HepG2 (cell line): ENCODE measurements around the gene CTSA. TPM values are rescaled to one million over a fixed set of nuclear protein-coding genes. Genes with fewer than 3 reads are reported as not detected.

Experiments used
- CEBPG ChIP-seq: IDR thresholded peaks from 2 replicates; pipeline ENCODE4 v1.6.1; 2016
- ESRRA ChIP-seq: sonication (generic); formaldehyde crosslinking; IDR thresholded peaks from 2 replicates; pipeline ENCODE4 v1.5.1; 2020; ENCODE audit warnings: mild to moderate bottlenecking, low read depth, missing genetic modification reagents
- GTF3A ChIP-seq: sonication (generic); formaldehyde crosslinking; conservative IDR thresholded peaks from 2 replicates; pipeline ENCODE4 v1.4.0; 2020; ENCODE audit warnings: mild to moderate bottlenecking, missing genetic modification reagents
- HDAC6 ChIP-seq: fragments of 200-600 bp; sonication (generic); IDR thresholded peaks from 2 replicates; pipeline ENCODE4 v1.7.0; 2017; ENCODE audit warnings: mild to moderate bottlenecking, antibody characterized with exemption, low read length, low read depth
- HOXA9 ChIP-seq: sonication (generic); formaldehyde crosslinking; IDR thresholded peaks from 2 replicates; pipeline ENCODE4 v1.8.1; 2022; ENCODE audit warnings: missing genetic modification reagents, mild to moderate bottlenecking, moderate library complexity, borderline replicate concordance
- KDM1A ChIP-seq: IDR thresholded peaks from 2 replicates; pipeline ENCODE4 v1.6.1; 2016; ENCODE audit warnings: missing compliant biosample characterization
- KDM2A ChIP-seq: sonication (generic); formaldehyde crosslinking; IDR thresholded peaks from 2 replicates; pipeline ENCODE4 v1.4.0; 2020; ENCODE audit warnings: low read depth, missing genetic modification reagents, borderline replicate concordance
- KDM3A ChIP-seq: IDR thresholded peaks from 2 replicates; pipeline ENCODE4 v1.6.1; 2018; ENCODE audit warnings: low read depth, missing compliant biosample characterization
- MAFF ChIP-seq: IDR thresholded peaks from 2 replicates; pipeline ENCODE4 v1.6.1; 2011; ENCODE audit warnings: low read depth, low read length, improper control_type of control experiment
- NKX3-1 ChIP-seq: sonication (generic); formaldehyde crosslinking; IDR thresholded peaks from 2 replicates; pipeline ENCODE4 v1.5.0; 2020; ENCODE audit warnings: missing genetic modification reagents
- PHF20 ChIP-seq: sonication (generic); formaldehyde crosslinking; IDR thresholded peaks from 2 replicates; pipeline ENCODE4 v1.5.0; 2020; ENCODE audit warnings: mild to moderate bottlenecking, missing genetic modification reagents
- SIN3B ChIP-seq: fragments of 150-350 bp; IDR thresholded peaks from 2 replicates; pipeline ENCODE4 v1.6.1; 2014; ENCODE audit warnings: low read length
- SKI ChIP-seq: fragments of 450-650 bp; IDR thresholded peaks from one replicate; pipeline ENCODE4 v1.6.1; 2018; ENCODE audit warnings: mild to moderate bottlenecking; ENCODE audit not compliant: partially characterized antibody
- ZNF343 ChIP-seq: sonication (generic); formaldehyde crosslinking; IDR thresholded peaks from 2 replicates; pipeline ENCODE4 v1.4.0; 2020; ENCODE audit warnings: mild to moderate bottlenecking, missing genetic modification reagents
- ZNF556 ChIP-seq: sonication (generic); formaldehyde crosslinking; IDR thresholded peaks from 2 replicates; pipeline ENCODE4 v1.4.0; 2020; ENCODE audit warnings: mild to moderate bottlenecking, missing genetic modification reagents, borderline replicate concordance
- ZNF609 ChIP-seq: sonication (generic); formaldehyde crosslinking; IDR thresholded peaks from 2 replicates; pipeline ENCODE4 v1.4.0; 2020; ENCODE audit warnings: mild to moderate bottlenecking, missing genetic modification reagents, borderline replicate concordance
- ZNF773 ChIP-seq: sonication (generic); formaldehyde crosslinking; IDR thresholded peaks from 2 replicates; pipeline ENCODE4 v1.4.0; 2020; ENCODE audit warnings: missing genetic modification reagents, borderline replicate concordance
- ZSCAN30 ChIP-seq: sonication (generic); formaldehyde crosslinking; IDR thresholded peaks from 2 replicates; pipeline ENCODE4 v1.5.0; 2020; ENCODE audit warnings: mild to moderate bottlenecking, missing genetic modification reagents
- polyA plus RNA-seq, 8 experiments: library from polyadenylated mRNA; depleted of rRNA in 3 of 8; stranded (reverse) in 7 of 8; unstranded in 1 of 8; fragments of >200 nt; fragmentation: Illumina TruSeq in 4 of 8; extraction: Trizol in 4 of 8; gene quantifications; 2 replicates each; pipeline versions ENCODE4 v1.2.1 to v1.2.3, GENCODE V29; 2011 to 2016; ENCODE audit warnings: low read depth in 4 of 8, missing spikeins in 1 of 8, mixed read lengths in 1 of 8; ENCODE audit not compliant: insufficient read depth in 1 of 8
- total RNA-seq, 5 experiments: library from RNA; depleted of rRNA; stranded (reverse); fragments of >200 nt; fragmentation: Illumina TruSeq; extraction: Trizol; gene quantifications; 2 replicates each; pipeline ENCODE4 v1.2.3, GENCODE V29; 2016; ENCODE audit warnings: low read depth in 1 of 5
- TF ChIP-seq, protein P1 (sequence below): sonication (generic); IDR thresholded peaks from 2 replicates; pipeline ENCODE4 v1.6.1; 2016; ENCODE audit warnings: low read depth, borderline replicate concordance
- TF ChIP-seq, protein P2 (sequence below): sonication (generic); formaldehyde crosslinking; IDR thresholded peaks from 2 replicates; pipeline ENCODE4 v1.4.0; 2020; ENCODE audit warnings: missing genetic modification reagents, borderline replicate concordance
- TF ChIP-seq, protein P3 (sequence below): sonication (generic); formaldehyde crosslinking; IDR thresholded peaks from 2 replicates; pipeline ENCODE4 v1.4.0; 2020; ENCODE audit warnings: mild to moderate bottlenecking, low read depth, missing genetic modification reagents

CTSA gene
- total and polyA plus RNA-seq, 2 of the 13 experiments (the other 11 are each of a cell fraction or from before 2014, with no cell fraction given), result 202 to 231 TPM

DNA sequence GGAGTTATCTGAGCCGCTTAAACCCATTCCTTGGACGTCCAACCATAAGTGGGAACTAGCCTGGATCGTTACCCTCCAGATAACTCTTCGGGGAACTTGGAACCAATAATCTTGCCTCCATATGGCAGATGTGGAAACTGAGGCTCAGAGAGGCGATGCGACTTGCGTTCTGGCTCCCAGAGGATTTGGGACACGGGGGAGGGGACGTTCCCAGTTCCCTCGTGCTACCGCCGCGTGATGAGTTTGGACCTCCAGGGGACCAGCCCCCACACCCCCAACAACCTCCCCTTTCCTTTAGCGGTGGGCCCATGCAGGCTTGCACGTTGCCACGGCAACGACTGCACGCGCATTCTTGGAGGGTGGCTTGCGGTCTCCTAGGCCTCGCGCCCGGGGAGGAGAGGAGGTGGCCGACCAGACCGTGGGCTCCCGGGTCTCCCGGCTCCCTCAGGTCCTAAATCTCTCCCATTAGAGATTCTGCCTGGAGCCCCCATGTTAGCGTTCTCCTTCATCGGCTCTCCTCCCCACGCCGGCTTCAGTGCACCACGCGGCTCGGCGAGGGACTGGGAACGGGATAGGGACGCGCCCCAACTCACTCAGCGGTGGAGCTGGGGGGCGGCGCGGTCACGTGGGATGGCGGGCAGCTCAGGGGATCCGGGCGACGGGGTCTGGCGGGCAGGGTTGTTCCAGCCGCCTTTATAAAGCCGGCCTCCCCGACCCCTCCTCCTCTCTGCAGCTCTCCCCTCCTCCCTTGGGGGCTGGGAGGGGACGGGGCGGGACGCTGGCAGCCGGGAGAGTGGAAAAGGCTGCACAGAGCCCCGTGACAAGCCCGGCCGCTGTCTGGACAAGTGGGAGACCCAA, 20.6 kb downstream of the CTSA start, which contains the start of gene PLTP (continued):
- TF ChIP-seq ZNF609 (CRISPR knock-in tag) (0 out of 2 replicates have a peak, but pooled peaks have one; percentile 42), ESRRA (no peak), CEBPG (CRISPR knock-in tag) (no peak), GTF3A (CRISPR knock-in tag) (0 out of 2 replicates have a peak, but pooled peaks have one; percentile 78), SIN3B (no peak), ZNF556 (CRISPR knock-in tag) (peak; percentile 87), KDM3A (CRISPR knock-in tag) (no peak), SKI (no peak), KDM1A (CRISPR knock-in tag) (no peak), ZNF343 (peak; percentile 53; the same call in 1 of the 2 replicates), HDAC6 (no peak), KDM2A (CRISPR knock-in tag) (peak; percentile 66; the same call in 1 of the 2 replicates), PHF20 (CRISPR knock-in tag) (no peak), ZSCAN30 (CRISPR knock-in tag) (no peak), HOXA9 (no peak), ZNF773 (CRISPR knock-in tag) (no peak), MAFF (no peak), NKX3-1 (CRISPR knock-in tag) (no peak)
- TF ChIP-seq, protein P1, sequence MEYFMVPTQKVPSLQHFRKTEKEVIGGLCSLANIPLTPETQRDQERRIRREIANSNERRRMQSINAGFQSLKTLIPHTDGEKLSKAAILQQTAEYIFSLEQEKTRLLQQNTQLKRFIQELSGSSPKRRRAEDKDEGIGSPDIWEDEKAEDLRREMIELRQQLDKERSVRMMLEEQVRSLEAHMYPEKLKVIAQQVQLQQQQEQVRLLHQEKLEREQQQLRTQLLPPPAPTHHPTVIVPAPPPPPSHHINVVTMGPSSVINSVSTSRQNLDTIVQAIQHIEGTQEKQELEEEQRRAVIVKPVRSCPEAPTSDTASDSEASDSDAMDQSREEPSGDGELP, result no peak
- TF ChIP-seq, protein P2, sequence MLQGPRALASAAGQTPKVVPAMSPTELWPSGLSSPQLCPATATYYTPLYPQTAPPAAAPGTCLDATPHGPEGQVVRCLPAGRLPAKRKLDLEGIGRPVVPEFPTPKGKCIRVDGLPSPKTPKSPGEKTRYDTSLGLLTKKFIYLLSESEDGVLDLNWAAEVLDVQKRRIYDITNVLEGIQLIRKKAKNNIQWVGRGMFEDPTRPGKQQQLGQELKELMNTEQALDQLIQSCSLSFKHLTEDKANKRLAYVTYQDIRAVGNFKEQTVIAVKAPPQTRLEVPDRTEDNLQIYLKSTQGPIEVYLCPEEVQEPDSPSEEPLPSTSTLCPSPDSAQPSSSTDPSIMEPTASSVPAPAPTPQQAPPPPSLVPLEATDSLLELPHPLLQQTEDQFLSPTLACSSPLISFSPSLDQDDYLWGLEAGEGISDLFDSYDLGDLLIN (CRISPR knock-in tag), result no peak
- TF ChIP-seq, protein P3, sequence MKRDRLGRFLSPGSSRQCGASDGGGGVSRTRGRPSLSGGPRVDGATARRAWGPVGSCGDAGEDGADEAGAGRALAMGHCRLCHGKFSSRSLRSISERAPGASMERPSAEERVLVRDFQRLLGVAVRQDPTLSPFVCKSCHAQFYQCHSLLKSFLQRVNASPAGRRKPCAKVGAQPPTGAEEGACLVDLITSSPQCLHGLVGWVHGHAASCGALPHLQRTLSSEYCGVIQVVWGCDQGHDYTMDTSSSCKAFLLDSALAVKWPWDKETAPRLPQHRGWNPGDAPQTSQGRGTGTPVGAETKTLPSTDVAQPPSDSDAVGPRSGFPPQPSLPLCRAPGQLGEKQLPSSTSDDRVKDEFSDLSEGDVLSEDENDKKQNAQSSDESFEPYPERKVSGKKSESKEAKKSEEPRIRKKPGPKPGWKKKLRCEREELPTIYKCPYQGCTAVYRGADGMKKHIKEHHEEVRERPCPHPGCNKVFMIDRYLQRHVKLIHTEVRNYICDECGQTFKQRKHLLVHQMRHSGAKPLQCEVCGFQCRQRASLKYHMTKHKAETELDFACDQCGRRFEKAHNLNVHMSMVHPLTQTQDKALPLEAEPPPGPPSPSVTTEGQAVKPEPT (CRISPR knock-in tag), result no peak
